Ectodermal cell (in vitro differentiated cells): Measurements from ENCODE around the gene BCAR3.

ENCODE experiments used
- H3K27ac ChIP-seq: 2 replicates; pipeline ENCODE4 v1.7.0; 2013; ENCODE audit warnings: mild to moderate bottlenecking, low read depth, low read length; ENCODE audit not compliant: insufficient read depth, poor library complexity, severe bottlenecking
- H3K27me3 ChIP-seq: 2 replicates; pipeline ENCODE4 v1.7.0; 2013; ENCODE audit warnings: mild to moderate bottlenecking, low read length; ENCODE audit not compliant: insufficient read depth, control insufficient read depth, poor library complexity, severe bottlenecking
- H3K36me3 ChIP-seq: one replicate; pipeline ENCODE4 v1.7.0; 2013; ENCODE audit warnings: low read length; ENCODE audit not compliant: control insufficient read depth, insufficient read depth
- H3K4me1 ChIP-seq: one replicate; pipeline ENCODE4 v1.7.0; 2013; ENCODE audit warnings: low read length; ENCODE audit not compliant: control insufficient read depth, insufficient read depth
- H3K4me3 ChIP-seq: 2 replicates; pipeline ENCODE4 v1.7.0; 2013; ENCODE audit warnings: low read depth, low read length, control low read depth; ENCODE audit not compliant: insufficient read depth
- H3K9me3 ChIP-seq: 2 replicates; pipeline ENCODE4 v1.7.0; 2013; ENCODE audit warnings: mild to moderate bottlenecking, low read length, moderate library complexity; ENCODE audit not compliant: control insufficient read depth
- WGBS, 2 experiments: methylation state at CpG; one replicate each; pipeline ENCODE4 v1.1.7; 2013; ENCODE audit warnings: missing lambda C conversion rate in 2 of 2; 5-methylcytosine and 5-hydroxymethylcytosine counted together

BCAR3 gene

DNA sequence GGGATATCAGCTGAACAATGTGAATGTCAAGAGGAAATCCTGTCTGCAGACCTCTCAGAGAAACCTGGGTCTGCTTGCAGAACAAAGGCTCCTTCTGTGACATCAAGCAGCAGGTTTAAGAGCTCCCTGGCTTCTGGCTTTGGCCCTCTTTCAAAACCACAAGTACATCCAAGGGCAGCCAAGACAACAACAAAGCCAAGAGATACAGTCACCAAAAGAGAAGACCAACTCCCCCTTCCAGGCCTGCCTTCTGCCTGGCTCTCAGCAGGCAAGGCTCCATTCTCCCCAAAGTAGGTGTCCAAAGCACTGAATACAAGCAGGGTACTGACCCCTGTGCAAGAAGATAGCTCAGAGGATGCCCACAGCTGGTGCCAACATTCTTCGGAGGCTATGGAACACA, 11.5 kb downstream of the BCAR3 start:
- no peaks in the 10 kb centered on the region for H3K36me3 ChIP-seq
- H3K4me3 ChIP-seq, result no peak overlapping the region
- no peak overlapping the region for H3K27ac ChIP-seq
- H3K4me1 ChIP-seq, result peaks cover 5% of the 10 kb centered on the region
- 95 to 100% methylated on average over 1 of the region's 1 CpG for WGBS, 2 experiments
- H3K27me3 ChIP-seq, result no peaks in the 10 kb centered on the region
- H3K9me3 ChIP-seq, result no peaks in the 10 kb centered on the region

DNA sequence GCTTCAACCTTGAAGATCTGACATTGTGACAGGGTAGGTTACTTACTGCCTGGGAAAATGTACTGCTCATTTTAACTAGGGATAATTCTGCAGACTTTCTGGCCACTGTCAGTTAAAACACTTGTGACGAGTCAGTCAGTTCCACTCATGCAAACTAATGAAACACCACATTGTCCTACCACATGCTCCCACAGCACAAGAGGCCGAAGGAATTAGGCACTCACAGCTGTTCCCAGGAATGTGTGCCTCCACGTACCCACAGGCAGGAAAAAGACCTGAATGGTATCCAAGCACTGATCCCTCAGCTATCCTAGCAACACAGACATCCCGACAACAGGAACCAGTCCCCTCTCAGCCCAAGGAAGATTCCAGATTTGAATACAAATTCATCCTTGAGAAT, 12.3 kb downstream of the BCAR3 start:
- Histone ChIP-seq H3K4me1 (peaks cover 10% of the 10 kb centered on the region), H3K9me3 (no peaks in the 10 kb centered on the region), H3K27me3 (no peaks in the 10 kb centered on the region), H3K27ac (no peak overlapping the region), H3K36me3 (no peaks in the 10 kb centered on the region), H3K4me3 (no peak overlapping the region)
- 69 to 71% methylated on average over 4 of the region's 4 CpGs for WGBS, 2 experiments

DNA sequence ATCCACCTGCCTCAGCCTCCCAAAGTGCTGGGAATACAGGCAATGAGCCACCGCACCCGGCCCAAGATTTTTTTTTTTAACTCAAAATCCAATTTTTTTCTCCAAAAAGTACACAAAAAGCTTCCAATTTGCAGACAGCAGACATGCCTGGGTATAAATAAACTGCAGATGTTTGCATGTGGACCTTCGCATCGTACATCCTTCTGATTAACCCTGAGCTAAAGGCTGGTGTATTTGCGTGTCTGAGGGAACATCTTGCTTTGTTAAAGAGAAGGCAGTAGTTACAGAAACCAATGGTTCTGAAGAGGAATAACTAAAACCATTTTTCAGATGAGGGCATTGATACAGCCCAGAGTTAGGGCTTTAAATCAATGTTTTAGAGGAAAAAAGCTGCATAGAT, 12.7 kb downstream of the BCAR3 start:
- Histone ChIP-seq H3K27ac (no peak overlapping the region), H3K27me3 (no peaks in the 10 kb centered on the region), H3K36me3 (no peaks in the 10 kb centered on the region), H3K4me3 (no peak overlapping the region), H3K9me3 (no peaks in the 10 kb centered on the region), H3K4me1 (peaks cover 12% of the 10 kb centered on the region)
- WGBS, 2 experiments, result 97% methylated on average over 5 of the region's 5 CpGs

DNA sequence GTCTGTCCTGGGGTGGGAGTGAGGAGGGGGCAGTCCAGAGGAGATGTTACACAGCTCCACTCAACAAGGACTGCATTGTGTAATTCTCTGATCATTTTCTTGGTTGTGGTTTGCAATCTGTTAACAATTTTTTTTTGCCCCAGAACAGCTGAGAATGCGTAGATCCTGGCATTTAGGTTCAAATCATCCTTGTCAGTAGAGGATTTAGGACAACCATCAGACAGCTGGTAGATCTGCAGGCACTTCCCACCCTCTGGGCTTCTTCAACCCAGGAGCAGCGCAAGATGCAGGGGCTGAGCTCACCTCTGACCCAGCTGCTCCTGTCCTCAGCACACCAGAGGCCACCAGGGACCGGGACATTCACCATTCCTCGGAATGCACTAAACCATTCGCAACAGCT, 13.5 kb downstream of the BCAR3 start:
- Histone ChIP-seq H3K9me3 (no peaks in the 10 kb centered on the region), H3K27ac (no peak overlapping the region), H3K36me3 (no peaks in the 10 kb centered on the region), H3K4me3 (no peak overlapping the region), H3K27me3 (no peaks in the 10 kb centered on the region), H3K4me1 (peaks cover 12% of the 10 kb centered on the region)
- WGBS, 2 experiments, result 94 to 96% methylated on average over 5 of the region's 5 CpGs

DNA sequence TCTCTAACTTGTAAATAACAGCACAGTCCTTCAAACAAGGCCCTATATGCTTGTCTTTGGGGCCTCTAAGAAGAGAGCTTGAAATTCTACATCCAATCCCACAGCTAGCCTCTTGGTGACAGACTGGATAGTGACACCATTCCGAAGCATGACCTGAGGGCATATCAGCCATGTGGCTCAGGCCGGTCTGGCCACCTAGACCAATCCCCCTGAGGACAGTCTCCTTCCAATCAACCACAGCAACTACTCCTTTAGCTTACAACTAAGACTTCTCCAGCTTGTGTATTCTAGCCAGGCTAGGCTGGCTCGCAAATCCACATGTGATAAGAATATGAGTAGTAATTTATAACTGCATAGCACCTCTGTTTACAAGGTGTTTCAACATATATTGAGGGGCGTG, 14.0 kb downstream of the BCAR3 start:
- H3K27ac ChIP-seq, result no peak overlapping the region

DNA sequence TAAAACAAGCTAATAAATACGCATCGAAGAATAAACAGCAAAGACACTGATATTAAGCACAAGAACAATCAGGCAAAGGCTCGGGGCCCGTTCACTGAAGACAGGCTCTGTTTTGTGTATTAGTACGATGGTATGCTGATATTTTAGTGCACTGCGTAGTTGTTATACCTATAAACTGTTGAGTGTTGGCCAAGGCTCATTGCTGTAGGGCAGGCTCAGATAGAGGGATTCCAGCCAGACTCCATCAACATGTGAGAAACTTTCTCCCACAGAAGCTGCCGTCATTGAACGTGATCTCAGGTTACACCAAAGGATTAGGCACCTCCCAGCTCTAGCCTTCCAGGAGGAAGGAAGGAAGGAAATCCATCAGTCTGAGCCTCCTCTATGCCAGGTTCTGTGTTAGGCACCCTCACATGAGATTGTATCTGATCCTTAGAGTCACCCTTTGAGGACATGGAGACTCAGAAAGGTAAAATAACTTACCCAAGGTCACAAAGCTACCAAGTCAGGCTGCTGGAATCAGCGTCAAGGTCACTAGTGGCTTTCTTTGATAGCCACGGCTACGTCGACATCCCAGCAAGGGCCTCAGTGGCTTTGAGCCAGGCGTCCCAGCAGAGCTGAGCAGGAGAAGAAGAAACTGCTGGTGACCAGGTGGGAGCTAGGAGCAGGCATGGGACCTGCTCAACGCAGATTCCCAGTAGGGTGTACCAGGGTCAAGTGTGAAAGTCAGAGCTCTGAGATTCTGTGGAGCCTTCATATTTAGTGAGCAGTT, 14.8 kb downstream of the BCAR3 start:
- no peaks in the 10 kb centered on the region for H3K36me3 ChIP-seq
- no peaks in the 10 kb centered on the region for H3K27me3 ChIP-seq
- H3K27ac ChIP-seq, result no peak overlapping the region
- WGBS, 2 experiments, result 86 to 88% methylated on average over 14 of the region's 14 CpGs
- peaks cover 13% of the 10 kb centered on the region for H3K4me1 ChIP-seq
- no peaks in the 10 kb centered on the region for H3K9me3 ChIP-seq
- H3K4me3 ChIP-seq, result no peak overlapping the region

More for the DNA sequence above, 14.0 kb downstream of the BCAR3 start:
- 90 to 94% methylated on average over 4 of the region's 4 CpGs for WGBS, 2 experiments
- no peaks in the 10 kb centered on the region for H3K36me3 ChIP-seq
- H3K9me3 ChIP-seq, result no peaks in the 10 kb centered on the region
- no peaks in the 10 kb centered on the region for H3K27me3 ChIP-seq
- H3K4me3 ChIP-seq, result no peak overlapping the region
- H3K4me1 ChIP-seq, result peaks cover 12% of the 10 kb centered on the region

DNA sequence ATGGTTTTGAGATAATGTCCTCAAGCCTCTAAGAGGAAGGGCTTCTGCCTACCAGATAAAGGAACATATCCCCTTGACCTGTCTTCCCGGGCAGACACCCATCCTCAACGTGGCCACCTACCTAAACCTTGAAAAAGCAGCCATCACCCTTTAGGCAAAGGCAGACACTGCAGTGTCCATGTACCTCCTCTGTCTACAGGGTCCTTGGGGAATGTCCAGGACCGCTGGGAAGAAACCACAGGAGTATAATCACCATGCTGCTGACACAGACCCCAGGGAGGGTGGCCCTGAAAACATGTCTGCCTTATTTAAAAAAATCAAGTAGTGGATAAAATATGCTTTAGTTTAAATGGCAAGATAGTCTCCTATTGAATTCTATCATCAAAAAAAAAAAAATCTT, 16.6 kb downstream of the BCAR3 start:
- WGBS, 2 experiments, result 77 to 81% methylated on average over 3 of the region's 3 CpGs
- Histone ChIP-seq H3K9me3 (no peaks in the 10 kb centered on the region), H3K4me3 (no peak overlapping the region), H3K36me3 (no peaks in the 10 kb centered on the region), H3K4me1 (peaks cover 15% of the 10 kb centered on the region), H3K27ac (no peak overlapping the region), H3K27me3 (no peaks in the 10 kb centered on the region)

DNA sequence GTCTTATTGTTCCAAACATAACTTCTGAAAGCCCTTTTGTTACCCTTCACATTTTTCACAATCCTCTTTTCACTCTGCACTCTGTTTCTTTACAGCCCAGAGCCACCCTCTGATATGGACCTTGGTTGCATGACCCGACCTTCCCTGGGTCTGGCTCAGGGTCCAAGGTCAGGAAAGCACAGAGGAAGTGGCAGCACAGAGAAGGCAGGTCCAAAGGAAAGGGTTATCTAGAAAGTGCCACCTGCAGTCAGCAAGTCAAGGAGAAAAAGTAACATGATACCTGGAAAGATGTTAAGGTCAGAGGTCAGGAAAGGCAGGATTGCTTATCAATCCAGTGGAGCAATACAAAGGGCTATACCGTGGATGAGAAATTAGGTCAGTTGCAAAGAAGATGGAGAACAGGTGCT, 18.4 kb downstream of the BCAR3 start:
- 92 to 93% methylated on average over 2 of the region's 2 CpGs for WGBS, 2 experiments
- H3K4me1 ChIP-seq, result peaks cover 10% of the 10 kb centered on the region
- H3K4me3 ChIP-seq, result no peak overlapping the region
- no peak overlapping the region for H3K27ac ChIP-seq
- H3K9me3 ChIP-seq, result no peaks in the 10 kb centered on the region
- H3K36me3 ChIP-seq, result no peaks in the 10 kb centered on the region
- no peaks in the 10 kb centered on the region for H3K27me3 ChIP-seq

DNA sequence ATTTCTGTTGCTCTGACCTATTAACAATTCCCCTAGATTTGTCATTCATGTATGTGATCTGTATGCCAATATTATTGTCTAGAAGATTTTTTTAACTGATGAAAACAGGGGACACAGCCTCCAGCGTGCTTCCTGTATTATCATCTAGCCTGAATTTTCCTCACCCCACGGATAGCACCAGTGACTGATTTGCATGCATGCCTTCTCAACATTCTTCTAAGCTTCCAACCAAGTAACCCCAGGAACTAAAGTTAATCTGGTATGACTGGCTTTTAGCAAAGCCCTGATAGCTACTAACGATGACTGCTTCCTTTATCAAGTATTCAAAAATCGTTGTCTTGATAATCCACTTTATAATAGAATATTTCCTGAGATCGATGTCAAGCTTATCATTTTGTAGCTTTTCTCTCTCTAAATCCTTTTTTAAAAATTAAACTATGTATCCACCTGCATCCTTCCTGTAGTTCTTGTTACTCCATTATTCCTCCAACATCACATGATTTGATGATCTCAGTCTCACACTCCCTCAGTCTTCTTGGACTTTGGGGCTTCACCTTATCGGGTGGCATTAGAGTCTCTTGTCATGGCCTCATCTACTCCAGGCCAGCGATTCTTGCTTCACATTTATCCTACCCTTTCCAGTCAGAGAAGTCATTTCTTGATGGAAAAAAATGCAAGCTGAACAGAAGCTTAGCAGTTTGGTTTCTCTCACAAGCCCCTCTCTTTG, 19.0 kb downstream of the BCAR3 start:
- WGBS, 2 experiments, result 86 to 87% methylated on average over 7 of the region's 7 CpGs
- no peaks in the 10 kb centered on the region for H3K9me3 ChIP-seq
- H3K4me1 ChIP-seq, result peaks cover 10% of the 10 kb centered on the region
- H3K27me3 ChIP-seq, result no peaks in the 10 kb centered on the region
- peak overlapping the region; percentile 47 for H3K27ac ChIP-seq
- H3K36me3 ChIP-seq, result no peaks in the 10 kb centered on the region
- H3K4me3 ChIP-seq, result no peak overlapping the region

DNA sequence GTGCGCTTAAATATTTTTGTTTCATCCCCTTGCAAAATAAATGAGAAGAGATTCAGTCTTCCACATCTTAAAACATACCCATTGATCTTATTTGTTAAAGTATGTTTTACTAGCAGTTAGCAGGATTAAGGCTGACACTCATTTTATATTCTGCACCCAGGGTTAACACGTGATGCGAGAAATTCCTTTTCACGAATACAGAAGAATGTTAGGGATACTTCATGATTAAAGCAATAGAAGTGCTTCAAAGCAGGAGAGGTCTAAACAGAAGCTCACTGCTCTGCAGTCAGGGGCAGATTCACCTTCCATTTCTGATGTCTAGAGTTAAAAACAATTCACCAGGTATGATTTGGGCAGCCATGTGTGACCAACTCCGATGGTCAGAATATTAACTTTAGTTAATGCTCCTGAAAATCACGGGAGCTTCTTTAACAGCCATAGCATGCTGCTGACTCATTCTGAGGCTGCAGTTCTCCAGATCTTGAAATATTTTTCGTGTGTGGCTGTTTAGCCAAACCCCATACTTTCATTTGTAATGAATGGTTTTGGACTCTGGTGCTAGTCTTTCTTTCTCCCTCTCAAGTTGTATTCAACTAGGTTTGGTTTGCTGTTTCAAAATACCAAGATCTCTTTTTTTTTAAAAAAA, 19.7 kb downstream of the BCAR3 start:
- peaks cover 10% of the 10 kb centered on the region for H3K4me1 ChIP-seq
- H3K27ac ChIP-seq, result peak overlapping the region; percentile 47
- H3K36me3 ChIP-seq, result no peaks in the 10 kb centered on the region

More for the DNA sequence above, 19.7 kb downstream of the BCAR3 start:
- 91 to 95% methylated on average over 7 of the region's 7 CpGs for WGBS, 2 experiments
- Histone ChIP-seq H3K9me3 (no peaks in the 10 kb centered on the region), H3K4me3 (no peak overlapping the region), H3K27me3 (no peaks in the 10 kb centered on the region)
